H4 (cell line): Measurements from ENCODE around the gene CACNA2D4. TPM values are rescaled to one million over a fixed set of nuclear protein-coding genes. Genes with fewer than 3 reads are reported as not detected.

ENCODE experiments used
- DNase-seq: peaks from one replicate; pipeline ENCODE4 v3.0.0-alpha.2; 2015; ENCODE audit warnings: low spot score
- total RNA-seq: library from RNA; depleted of rRNA; stranded (reverse); fragments of >200 nt; shearing (Covaris generic); gene quantifications from 2 replicates; pipeline ENCODE4 v1.2.3, GENCODE V29; 2014

CACNA2D4 gene
- total RNA-seq, 1 experiment from 2014 or later: not detected

DNA sequence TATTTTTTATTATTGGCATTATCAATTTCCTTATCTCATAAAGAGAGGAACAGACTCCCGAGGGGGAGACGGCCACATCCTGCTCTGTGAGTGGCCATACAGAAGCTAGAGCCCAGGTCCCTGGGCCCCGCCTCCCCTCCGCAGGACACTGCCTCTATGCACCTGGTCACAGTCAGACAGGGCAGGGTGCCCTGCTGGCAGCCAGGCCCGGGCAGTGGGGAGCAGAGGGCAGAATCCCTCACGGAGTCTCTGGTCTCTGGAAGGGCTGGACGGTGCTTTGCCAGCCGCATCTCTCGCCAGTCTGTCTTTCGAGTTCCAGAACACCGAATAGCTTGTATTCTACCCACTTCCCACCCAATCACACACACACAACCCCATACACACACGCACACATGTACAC lies 16.4 kb upstream of the CACNA2D4 start:
- DNase-seq: no peak

DNA sequence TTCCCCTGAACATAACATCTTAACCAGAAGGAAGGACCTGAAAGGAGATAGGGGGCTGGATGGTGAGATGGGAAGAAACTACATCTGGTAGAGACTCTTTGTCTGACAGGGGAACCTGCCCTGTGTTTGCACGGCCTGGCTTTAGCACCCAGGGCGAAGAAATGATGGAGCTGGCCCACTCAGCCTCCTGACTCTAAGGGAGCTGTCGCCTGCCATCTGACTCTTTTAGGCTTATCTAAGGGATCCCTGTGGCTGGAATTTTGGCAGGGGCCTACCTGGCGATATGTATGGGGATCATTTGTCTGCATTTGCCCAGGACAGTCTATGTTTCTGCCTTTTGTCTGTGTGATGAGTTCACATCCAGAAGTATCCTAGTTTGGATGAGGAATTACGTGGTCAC lies 15.6 kb upstream of the CACNA2D4 start:
- no peak for DNase-seq

DNA sequence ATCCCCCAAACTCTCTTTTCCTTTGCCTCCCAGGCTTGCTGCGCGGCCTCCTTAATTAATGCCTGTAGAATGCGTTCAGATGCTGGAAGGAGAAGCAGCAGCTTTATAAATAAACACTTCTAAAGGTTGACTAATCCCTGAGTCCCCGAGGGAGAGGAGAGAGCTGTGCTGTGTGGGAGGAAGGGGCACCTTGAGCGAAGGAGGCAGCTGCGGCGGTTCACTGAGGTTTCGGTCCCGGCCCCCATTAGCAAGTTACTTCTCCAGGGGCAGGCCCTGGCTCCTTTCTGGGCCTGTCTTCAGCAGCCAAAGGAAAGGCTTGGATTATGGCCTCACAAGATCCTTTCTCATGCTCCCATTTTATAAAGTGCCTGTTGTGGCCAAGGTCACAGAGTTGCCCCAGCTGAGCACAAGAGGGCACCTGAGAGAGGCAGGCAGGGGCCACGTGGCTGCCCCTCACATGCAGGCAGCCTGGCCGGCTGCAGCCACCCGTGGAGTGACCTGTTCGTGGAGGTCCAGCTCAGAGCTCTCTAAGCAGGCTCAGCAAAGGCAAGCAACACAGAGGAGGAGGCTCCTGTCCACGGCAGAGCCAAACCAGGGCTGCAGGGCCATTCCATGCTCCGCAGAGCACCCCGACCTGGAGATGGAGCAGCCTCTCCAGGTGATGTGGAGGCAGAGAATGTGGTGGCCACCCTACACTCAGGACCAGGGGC lies 15.0 kb upstream of the CACNA2D4 start:
- DNase-seq: peak; percentile 50

DNA sequence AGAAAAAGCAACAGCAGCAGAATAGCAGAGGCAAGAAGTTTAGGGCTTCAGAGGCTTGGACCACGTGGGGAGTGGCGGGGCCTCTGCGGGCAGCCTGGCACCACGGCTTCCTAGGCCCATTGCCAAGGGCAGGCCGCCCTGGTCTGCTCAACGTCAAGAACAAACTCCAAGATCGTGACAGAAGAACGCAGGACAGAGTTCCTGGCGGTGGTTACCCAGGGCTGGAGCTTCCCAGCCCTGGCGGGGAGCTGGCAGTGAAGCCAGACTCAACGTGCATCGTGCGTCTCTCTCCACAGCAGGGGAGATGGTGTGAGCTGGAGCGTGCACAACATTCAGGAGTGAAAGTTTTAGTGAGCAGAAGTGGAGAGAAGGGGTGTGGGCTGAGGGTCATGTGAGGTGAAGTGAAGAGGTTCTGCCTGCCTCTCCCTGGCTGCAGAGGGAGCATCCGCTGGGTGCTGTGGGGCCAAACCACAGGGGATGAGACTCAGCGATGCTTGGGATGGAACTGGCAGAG lies 13.9 kb upstream of the CACNA2D4 start:
- peak; percentile 82 for DNase-seq

DNA sequence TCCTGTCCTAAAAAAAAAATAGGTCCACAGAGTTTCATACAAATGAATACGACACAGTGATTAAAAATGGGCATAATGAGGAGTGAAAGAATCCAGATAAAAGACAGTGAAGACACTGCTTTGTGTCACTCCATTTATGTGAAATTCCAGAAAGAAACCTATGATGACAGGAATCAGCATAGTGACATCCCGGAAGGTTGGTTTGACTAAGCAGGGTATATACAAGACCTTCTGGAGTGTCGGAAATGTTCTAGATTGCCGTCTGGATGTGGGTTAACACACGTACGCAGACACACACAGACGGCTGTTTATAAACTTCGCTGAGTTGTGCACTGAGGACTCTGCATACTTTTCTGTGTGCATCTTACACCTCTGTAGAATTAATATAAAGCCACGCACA lies 13.2 kb upstream of the CACNA2D4 start:
- DNase-seq: no peak

DNA sequence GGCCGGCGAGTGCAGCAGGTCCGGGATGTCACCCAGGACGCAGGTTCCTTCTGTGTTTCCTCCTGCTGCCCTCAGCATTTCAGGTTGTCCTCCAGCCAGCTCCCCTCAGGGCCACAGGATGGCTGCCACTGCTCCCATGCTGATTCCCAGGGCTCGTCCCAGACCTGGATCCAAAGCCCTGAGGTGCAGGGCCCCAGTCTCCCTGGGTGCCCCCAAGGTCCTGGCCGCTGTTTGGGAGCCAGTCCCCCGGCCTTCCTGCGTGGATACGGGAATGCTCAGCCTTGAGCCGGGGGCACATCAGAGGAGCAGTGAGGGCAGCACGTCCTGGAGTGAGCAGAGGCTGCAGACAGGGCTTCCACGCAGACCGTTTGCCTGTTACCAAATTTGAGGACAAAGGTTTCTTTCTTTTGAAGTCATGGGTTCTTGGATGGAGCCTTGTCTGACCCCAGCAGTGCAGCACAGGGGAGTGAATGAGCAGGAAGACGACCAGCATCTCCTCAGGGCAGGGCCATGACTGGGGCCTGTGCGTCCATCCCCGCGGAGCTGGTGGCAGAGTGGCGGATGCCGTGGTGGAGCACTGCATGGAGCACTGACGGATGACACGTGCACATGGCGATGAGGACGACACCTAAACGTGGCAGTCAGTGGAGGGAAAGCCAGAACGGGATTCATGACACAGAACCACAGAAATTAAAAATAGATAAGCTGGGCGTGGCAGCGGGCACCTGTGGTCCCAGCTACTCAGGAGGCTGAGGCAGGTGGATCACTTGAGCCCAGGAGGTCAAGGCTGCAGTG lies 12.5 kb upstream of the CACNA2D4 start:
- no peak for DNase-seq

DNA sequence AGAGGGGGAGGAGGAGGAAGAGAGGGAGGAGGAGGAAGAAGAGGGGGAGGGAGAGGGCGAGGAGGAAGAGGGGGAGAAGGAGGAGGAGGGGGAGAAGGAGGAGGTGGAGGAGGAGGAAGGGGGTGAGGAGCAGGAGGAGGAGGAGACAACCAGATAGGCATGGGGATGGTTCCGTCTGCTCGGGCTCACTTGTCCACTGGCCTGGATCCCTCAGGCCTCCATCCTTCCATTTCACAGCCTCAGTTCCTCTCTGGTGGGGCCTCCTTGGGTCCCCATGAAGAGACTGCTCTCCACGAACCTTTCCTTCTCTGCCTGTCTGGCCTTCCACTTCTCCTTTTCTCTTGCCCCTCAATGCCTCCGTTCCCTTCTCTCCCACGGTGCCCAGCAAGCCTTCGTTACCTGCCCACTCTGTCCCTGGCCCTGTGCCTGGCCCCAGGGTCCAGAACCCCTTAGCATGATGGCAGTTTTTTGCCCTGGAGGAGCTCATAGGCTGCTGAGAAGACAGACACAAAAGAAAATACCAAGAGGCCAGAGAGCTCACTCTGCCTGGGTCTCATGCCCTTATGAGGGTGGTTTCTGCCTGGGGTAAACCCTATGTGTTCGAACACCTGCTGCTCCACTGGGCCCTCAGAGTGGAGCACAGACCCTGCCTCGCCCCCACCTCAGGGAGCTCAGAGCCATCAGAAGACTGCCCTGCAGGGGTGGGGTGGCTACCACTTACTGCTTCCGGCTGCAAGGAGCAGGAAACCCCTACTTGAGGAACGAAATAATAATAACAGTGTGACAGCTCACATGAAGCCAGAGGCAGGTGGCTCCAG lies 11.7 kb upstream of the CACNA2D4 start:
- DNase-seq: no peak

DNA sequence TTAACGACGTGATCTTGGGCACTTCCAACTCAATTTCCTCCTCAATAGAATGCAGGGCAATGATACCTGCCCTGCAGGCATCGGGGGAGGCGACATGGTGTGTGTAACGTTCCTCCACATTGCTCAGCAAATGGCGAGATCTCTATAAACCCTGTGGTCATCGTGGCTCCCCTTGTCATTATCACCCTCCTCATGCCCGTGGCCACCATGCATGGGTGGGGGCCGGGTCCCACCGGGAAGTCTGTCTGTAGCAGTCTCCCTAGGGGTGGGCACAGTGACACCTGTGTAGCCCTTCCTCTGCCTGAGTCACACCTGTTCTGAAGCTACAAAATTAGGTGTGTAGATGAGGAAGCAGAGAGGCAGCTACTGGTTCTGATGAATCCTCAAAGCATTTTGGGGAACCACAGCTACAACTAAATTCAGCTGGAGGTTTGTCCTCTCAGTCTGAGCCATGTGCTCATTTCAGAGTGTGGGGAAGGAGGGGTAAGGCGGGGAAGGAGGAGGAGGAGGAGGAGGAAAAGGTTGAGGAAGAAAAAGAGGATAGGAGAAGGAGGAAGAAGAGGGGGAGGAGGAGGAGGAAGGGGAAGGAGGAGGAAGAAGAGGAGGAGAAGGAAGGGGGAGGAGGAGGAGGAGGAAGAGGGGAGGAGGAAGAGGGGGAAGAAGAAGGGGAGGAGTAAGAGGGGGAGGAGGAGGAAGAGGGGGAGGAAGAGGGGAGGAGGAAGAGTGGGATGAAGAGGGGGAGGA lies 11.0 kb upstream of the CACNA2D4 start:
- DNase-seq: no peak

DNA sequence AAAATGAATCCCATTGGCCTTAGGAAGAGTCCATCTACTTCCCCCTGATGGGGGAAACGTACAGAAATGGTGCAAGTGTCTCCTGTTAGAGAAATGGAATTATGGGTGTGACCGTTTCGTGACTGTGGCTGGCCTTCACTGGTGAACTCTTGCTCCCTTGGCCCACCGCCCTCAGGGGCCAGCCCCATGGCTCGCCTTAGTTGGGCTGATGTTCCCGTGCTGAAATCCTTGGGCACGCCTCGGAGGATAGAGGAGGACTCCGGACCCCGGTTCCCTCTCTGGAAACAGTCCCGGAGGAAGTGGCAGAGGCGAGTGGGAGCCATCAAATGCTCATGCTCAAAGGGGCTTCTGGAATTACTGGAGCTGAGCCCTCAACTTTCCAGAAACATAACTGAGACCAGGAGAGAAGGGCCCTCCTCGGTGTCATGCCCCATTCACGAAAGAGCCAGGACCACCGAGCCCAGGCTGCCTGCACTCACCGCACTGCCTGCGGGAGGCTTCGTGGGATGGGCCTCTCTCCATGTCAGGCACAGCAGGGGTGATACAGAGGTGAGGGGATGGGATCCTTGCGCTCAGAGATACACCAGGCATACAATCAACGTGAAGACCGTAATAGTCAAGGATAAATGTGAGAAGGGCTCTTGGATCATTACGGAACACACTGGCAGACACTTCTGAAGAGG lies 10.1 kb upstream of the CACNA2D4 start:
- no peak for DNase-seq

DNA sequence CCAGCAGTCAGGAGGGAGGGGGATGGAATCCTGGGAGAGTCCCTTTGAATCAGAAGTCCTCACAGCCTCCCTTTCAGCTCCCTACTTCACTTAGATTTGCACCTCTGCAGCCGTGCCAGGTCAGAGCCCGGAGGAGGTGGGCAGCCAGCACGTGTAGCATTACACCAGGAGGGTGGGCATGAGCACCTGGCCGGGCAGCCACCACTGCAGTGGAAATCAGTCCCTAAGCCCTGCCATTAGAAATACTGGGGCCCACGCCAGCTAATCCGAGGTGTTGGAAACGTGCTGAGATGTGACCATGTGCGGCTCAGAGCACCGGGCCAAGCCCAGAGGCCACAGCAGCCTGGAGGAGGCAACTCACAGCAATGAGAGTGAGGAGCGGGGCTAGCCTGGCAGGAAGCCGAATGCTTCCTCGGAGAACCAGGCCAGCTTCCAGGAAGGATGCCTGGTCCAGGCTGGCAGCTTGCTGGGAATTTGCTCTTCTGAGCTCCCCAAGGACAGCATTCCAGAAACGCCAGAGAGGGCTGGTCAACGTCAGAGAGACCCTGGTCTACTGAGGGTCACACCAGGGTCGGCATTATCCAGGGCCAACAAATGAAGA lies 9.4 kb upstream of the CACNA2D4 start:
- DNase-seq: no peak

DNA sequence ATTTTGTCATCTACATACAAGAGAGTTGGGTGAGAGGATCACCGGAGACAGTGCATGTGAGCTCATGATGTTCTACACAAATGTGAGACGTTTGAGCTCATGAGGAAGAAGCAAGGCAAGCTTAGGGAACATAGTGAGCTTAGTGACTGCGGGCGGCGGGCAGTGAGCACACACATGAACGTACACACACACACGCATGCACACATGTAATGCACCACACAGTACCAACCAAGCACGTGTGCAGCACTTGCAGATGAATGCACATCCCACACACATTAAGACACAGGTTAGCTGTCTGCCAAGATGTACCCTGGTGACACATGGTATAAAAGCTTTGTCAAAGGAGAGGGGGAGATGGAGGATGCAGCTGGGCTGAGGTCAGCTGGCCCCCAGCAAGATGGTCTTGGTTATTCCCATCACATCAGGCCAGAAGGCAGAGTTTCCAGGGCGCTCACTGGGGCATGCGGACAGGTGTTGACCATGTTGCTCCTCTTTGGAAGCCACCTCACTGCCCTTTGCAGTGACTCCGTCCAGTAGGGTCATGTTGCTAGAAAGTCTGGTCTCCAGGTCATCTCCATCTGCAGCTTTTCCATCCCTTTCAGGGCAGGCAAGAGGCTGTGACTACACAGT lies 8.7 kb upstream of the CACNA2D4 start:
- DNase-seq: no peak

DNA sequence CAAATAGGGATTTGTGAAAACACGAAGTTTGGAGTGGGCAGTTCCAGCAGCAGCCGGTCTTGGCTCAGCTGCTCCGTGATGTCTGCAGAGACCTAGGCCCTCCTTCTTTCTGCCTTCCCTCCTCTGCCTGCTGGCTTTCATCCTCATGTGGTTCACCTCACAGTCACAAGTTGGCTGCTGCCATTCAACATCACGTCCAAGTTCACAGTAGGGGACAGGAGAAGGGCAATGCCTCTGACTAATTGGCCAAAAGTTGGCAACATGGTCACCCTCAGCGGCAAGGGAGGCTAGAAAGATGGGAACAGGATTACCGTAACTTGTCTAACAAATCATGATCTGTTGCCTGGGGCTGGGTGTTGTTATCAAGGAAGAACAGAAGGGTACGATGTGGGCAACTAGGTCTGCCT lies 7.8 kb upstream of the CACNA2D4 start:
- DNase-seq: no peak

DNA sequence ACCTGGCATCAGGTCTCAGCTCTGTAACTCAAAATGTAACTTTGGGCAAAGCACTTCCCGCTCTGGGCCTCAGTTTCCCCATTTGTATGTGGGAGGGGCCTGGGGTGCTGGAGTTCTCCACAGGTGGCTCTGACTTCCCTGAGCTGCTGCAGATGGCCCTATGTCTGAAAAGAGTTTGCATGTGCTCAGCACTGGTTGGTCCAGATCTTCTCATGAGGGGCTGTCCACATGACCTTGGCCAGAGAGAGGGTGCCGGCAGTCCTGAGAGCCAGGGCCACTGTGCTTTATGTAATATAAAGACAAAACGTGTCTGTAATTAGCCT lies 7.2 kb upstream of the CACNA2D4 start:
- DNase-seq: no peak

DNA sequence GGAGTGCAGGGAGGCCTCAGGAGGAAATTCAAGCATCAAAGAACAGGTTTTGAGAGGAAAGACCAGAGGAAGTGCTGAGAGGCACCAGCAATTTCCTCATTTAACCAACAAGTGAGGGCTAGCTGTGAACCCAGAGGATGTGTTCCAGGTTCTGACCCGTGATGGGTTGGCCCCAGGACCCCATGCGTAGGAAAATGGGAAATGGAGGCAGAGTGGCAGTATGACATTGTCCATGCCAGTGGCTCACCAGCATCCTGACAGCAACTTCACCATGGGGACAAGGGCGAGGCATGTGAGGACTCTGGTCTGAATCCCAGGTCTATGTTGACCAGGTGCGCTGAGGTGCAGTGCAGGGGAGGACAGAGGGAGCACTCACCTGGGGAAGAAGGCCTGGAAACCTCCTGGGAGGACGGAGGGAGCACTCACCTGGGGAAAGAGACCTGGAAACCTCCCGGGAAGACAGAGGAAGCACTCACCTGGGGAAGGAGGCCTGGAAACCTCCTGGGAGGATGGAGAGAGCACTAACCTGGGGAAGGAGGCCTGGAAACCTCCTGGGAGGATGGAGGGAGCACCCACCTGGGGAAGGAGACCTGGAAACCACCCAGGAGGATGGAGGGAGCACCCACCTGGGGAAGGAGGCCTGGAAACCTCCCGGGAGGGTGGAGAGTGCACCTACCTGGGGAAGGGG lies 6.7 kb upstream of the CACNA2D4 start:
- no peak for DNase-seq

DNA sequence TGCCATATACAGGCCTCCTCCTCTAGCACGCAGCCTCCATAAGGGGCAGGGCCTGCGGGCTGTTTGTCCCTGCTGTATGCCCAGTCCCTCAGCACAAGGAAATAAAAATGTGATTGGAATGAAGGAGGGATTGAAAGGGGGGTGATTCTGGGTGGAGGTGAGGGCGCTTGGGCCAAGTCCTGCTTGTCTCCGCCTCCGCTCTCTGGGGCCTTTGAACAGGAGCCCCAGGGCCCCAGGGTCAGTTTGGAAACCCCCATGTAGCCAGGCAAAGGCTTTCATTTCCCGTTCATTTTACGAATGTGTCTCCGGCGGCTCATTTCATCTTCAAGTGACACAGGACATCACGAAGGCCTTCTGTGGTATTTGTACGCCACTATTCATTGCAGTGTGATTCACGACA lies 4.5 kb upstream of the CACNA2D4 start:
- no peak for DNase-seq

DNA sequence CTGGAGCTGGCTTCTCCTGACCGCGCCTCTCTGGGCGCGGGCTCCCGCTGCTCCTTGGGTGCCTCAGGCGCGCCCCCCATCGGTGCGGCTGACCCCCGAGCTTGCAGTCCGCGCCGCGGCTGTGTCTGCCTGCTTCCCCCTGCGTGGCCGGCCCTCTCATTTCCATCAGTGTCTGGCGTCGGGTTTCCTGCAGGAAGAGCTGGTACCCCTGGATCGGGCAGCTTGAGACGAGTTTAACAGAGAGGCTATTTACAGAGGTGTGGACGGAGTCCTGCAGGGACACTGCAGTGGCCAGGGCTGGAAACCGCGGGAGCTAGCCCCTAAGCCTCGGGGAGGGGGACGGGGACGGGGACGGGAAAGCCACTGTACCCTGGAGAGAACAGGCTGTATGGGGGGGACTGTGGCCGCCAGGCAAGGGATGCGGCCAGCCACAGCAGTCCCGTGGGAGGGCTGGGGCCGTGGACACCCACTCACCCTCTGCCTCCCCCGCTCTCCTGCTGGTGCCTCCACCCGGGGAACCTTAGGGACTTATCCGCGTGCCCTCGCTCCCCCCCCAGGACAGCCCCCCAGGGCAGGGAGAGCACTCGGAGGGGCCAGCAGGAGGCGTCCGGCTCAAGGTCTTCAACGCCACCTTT lies 3.7 kb upstream of the CACNA2D4 start:
- DNase-seq: no peak

DNA sequence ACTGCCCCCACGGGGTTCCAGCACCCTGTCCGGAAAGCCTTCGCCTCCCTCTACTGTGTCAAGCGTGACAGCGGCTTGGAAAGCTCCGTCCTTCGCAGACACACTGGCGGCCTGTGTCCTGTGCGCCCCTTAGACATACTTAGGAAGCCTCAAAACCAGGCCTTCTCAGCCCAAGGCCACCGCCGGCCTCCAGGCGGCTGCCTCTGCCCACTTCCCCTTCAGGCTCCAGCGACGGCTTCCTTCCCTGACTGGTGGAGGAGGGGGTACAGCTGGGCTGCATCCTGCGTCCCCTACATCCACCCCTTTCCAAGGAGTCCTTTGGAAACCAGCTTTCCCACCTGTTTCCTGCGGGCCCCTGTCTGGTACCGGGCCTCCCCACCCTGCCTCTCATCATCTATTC lies 2.5 kb upstream of the CACNA2D4 start:
- peak; percentile 2 for DNase-seq

DNA sequence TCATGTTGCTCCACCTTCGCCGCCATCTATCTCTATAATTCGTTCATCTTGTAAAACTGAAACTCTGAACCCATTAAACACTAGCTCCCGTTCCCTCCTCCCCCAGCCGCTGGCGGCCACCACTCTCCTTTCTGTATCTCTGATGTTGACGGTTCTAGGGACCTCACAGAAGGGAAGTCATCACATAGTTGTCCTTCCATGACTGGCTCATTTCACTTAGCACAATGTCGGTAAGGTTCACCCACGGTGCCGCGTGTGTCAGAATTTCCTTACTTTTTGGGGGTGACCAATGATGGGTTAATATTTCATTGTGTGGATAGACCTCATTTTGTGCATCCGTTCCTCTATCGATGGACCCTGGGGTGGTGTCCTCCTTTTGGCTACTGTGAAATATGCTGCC lies 2.0 kb upstream of the CACNA2D4 start:
- no peak for DNase-seq

DNA sequence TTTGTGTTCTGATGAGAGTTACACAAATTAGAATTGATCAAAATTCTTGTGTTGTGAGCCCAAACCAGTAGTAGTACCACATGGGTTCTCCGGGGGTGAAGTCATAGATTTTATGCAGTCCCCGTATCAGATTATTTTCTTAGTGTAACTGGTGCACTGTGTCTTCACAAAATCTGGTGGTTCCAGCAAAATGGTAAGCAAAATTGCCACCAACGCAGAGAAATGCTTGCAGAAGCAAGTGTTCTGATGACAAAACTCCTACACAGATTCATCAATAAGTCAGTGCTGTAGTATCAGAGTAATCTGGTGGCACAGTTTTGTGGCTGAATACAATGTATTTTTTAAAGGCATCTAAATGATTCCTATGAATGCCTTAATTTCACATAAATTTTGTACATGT lies 1.3 kb upstream of the CACNA2D4 start:
- DNase-seq: no peak
